K562 (cell line): ENCODE data around the gene NELFE. TPM values are rescaled to one million over a fixed set of nuclear protein-coding genes. Genes with fewer than 3 reads are reported as not detected.

Experiments
- CBX3 ChIP-seq, 2 experiments: IDR thresholded peaks; 1 replicate in 1 of 2; 2 replicates in 1 of 2; pipeline ENCODE4 v1.6.1; 2012; ENCODE audit warnings: inconsistent platforms in 2 of 2, low read length in 2 of 2, borderline replicate concordance in 1 of 2, control low read depth in 1 of 2
- CCAR2 ChIP-seq: fragments of 200-400 bp; formaldehyde crosslinking; IDR thresholded peaks from 2 replicates; pipeline ENCODE4 v1.6.1; 2017; ENCODE audit warnings: mild to moderate bottlenecking, low read depth, low read length
- CHD1 ChIP-seq: fragments of 200-600 bp; sonication (generic); IDR thresholded peaks from one replicate; pipeline ENCODE4 v1.6.1; 2012; ENCODE audit warnings: mild to moderate bottlenecking, moderate library complexity, low read length, inconsistent platforms
- FOXK1 ChIP-seq: sonication (generic); formaldehyde crosslinking; IDR thresholded peaks from 2 replicates; pipeline ENCODE4 v1.8.0; 2022; ENCODE audit warnings: missing genetic modification reagents, mild to moderate bottlenecking, borderline replicate concordance
- MTF1 ChIP-seq: fragments of 250-450 bp; sonication (Bioruptor Pico); IDR thresholded peaks from 2 replicates; pipeline ENCODE4 v1.9.0; 2021; ENCODE audit warnings: moderate library complexity, mild to moderate bottlenecking, inconsistent platforms, borderline replicate concordance
- POU5F1 ChIP-seq: fragments of 150-350 bp; IDR thresholded peaks from 2 replicates; pipeline ENCODE4 v1.6.1; 2014; ENCODE audit warnings: borderline replicate concordance, low read length, low read depth, mild to moderate bottlenecking; ENCODE audit not compliant: partially characterized antibody
- RBFOX2 ChIP-seq: fragments of 200-400 bp; formaldehyde crosslinking; IDR thresholded peaks from 2 replicates; pipeline ENCODE4 v1.6.1; 2017; ENCODE audit warnings: low read depth, mild to moderate bottlenecking, low read length, moderate library complexity
- STAT5A ChIP-seq: IDR thresholded peaks from 2 replicates; pipeline ENCODE4 v1.6.1; 2012; ENCODE audit warnings: low read length, inconsistent platforms, borderline replicate concordance
- TEAD4 ChIP-seq, 2 experiments: sonication (generic) in 1 of 2; formaldehyde crosslinking in 1 of 2; IDR thresholded peaks; 2 replicates each; pipeline versions ENCODE4 v1.6.1 to v1.8.0; 2012 to 2022; ENCODE audit warnings: borderline replicate concordance in 1 of 2, inconsistent platforms in 1 of 2, low read length in 1 of 2, mild to moderate bottlenecking in 1 of 2, missing genetic modification reagents in 1 of 2
- polyA plus RNA-seq, 8 experiments: library from polyadenylated mRNA; depleted of rRNA in 4 of 8; stranded (reverse) in 5 of 8; unstranded in 3 of 8; fragments of >200 nt; fragmentation: Nextera tagmentation in 2 of 8; fragmentation: Illumina TruSeq in 1 of 8; extraction: Ambion mirVana in 2 of 8; extraction: Trizol in 1 of 8; gene quantifications; 2 replicates each; pipeline versions ENCODE4 v1.2.1 to v1.2.3, GENCODE V29; 2011 to 2014; ENCODE audit warnings: inconsistent platforms in 1 of 8, missing spikeins in 1 of 8
- total RNA-seq, 7 experiments: library from RNA; depleted of rRNA in 6 of 7; stranded (reverse); fragments of >200 nt in 6 of 7; fragmentation: Illumina TruSeq in 2 of 7; extraction: Trizol in 2 of 7; gene quantifications; 2 replicates each; pipeline versions ENCODE4 v1.2.1 to v1.2.3, GENCODE V29; 2011 to 2021; ENCODE audit warnings: low replicate concordance in 1 of 7
- TF ChIP-seq, protein P1 (sequence below): fragments of 250-450 bp; sonication (Bioruptor Pico); IDR thresholded peaks from 2 replicates; pipeline ENCODE4 v1.4.0; 2020
- TF ChIP-seq, protein P2 (sequence below): sonication (generic); formaldehyde crosslinking; IDR thresholded peaks from 2 replicates; pipeline ENCODE4 v1.8.0; 2022; ENCODE audit warnings: mild to moderate bottlenecking, missing genetic modification reagents, borderline replicate concordance
- TF ChIP-seq, protein P3 (sequence below): fragments of 250-450 bp; sonication (Bioruptor Pico); IDR thresholded peaks from 2 replicates; pipeline ENCODE4 v1.4.0; 2020; ENCODE audit warnings: borderline replicate concordance
- TF ChIP-seq, protein P4 (sequence below): fragments of 200-800 bp; sonication (Bioruptor generic); IDR thresholded peaks from 2 replicates; pipeline ENCODE4 v1.6.1; 2017; ENCODE audit warnings: missing genetic modification characterization, missing compliant biosample characterization
- TF ChIP-seq, protein P5 (sequence below), 2 experiments: fragments of 450-650 bp; IDR thresholded peaks; 2 replicates each; pipeline ENCODE4 v1.6.1; 2016

Gene NELFE
- total and polyA plus RNA-seq, 9 of the 15 experiments (the other 6 are each of a cell fraction or from before 2014, with no cell fraction given): 15.2 to 157 (median 91.5) TPM

DNA sequence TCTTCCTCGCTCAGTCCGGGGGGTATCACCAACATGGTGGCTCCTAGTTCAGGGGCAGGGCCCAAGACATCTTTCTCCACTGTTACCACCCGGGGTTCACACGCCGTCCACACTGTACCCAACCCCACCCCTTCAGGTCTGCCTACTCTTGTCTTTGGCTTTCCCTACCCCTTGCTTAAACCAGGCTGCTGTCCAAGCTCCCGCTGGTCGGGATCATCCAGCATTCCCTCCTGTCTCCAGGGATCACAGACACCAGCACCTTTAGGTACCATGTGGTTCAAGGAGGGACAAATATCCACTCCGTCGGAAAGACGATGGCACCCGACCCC is 395 bp downstream of the NELFE start (continued):
- TF ChIP-seq, protein P1, sequence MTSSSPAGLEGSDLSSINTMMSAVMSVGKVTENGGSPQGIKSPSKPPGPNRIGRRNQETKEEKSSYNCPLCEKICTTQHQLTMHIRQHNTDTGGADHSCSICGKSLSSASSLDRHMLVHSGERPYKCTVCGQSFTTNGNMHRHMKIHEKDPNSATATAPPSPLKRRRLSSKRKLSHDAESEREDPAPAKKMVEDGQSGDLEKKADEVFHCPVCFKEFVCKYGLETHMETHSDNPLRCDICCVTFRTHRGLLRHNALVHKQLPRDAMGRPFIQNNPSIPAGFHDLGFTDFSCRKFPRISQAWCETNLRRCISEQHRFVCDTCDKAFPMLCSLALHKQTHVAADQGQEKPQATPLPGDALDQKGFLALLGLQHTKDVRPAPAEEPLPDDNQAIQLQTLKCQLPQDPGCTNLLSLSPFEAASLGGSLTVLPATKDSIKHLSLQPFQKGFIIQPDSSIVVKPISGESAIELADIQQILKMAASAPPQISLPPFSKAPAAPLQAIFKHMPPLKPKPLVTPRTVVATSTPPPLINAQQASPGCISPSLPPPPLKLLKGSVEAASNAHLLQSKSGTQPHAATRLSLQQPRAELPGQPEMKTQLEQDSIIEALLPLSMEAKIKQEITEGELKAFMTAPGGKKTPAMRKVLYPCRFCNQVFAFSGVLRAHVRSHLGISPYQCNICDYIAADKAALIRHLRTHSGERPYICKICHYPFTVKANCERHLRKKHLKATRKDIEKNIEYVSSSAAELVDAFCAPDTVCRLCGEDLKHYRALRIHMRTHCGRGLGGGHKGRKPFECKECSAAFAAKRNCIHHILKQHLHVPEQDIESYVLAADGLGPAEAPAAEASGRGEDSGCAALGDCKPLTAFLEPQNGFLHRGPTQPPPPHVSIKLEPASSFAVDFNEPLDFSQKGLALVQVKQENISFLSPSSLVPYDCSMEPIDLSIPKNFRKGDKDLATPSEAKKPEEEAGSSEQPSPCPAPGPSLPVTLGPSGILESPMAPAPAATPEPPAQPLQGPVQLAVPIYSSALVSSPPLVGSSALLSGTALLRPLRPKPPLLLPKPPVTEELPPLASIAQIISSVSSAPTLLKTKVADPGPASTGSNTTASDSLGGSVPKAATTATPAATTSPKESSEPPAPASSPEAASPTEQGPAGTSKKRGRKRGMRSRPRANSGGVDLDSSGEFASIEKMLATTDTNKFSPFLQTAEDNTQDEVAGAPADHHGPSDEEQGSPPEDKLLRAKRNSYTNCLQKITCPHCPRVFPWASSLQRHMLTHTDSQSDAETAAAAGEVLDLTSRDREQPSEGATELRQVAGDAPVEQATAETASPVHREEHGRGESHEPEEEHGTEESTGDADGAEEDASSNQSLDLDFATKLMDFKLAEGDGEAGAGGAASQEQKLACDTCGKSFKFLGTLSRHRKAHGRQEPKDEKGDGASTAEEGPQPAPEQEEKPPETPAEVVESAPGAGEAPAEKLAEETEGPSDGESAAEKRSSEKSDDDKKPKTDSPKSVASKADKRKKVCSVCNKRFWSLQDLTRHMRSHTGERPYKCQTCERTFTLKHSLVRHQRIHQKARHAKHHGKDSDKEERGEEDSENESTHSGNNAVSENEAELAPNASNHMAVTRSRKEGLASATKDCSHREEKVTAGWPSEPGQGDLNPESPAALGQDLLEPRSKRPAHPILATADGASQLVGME: 0 out of 2 replicates have a peak, but pooled peaks have one; percentile 51
- TF ChIP-seq CCAR2 (no peak), MTF1 (CRISPR knock-in tag) (0 out of 2 replicates have a peak, but pooled peaks have one; percentile 69), POU5F1 (no peak), RBFOX2 (no peak), STAT5A (peak; percentile 1; the same call in 1 of the 2 replicates), TEAD4 (IDR thresholded peaks at IDR 0.05; ENCODE audit: low read length) (no peak), TEAD4 (CRISPR knock-in tag; IDR thresholded peaks at IDR 0.05; ENCODE audit: borderline replicate concordance) (peak; percentile 90; the same call in 1 of the 2 replicates), CBX3 (IDR thresholded peaks at IDR 0.05; ENCODE audit: borderline replicate concordance in 1 of 2, low read length in 2 of 2) (no peak), FOXK1 (CRISPR knock-in tag) (peak; percentile 78; the same call in 1 of the 2 replicates), CHD1 (peak; percentile 71)
- TF ChIP-seq, protein P2, sequence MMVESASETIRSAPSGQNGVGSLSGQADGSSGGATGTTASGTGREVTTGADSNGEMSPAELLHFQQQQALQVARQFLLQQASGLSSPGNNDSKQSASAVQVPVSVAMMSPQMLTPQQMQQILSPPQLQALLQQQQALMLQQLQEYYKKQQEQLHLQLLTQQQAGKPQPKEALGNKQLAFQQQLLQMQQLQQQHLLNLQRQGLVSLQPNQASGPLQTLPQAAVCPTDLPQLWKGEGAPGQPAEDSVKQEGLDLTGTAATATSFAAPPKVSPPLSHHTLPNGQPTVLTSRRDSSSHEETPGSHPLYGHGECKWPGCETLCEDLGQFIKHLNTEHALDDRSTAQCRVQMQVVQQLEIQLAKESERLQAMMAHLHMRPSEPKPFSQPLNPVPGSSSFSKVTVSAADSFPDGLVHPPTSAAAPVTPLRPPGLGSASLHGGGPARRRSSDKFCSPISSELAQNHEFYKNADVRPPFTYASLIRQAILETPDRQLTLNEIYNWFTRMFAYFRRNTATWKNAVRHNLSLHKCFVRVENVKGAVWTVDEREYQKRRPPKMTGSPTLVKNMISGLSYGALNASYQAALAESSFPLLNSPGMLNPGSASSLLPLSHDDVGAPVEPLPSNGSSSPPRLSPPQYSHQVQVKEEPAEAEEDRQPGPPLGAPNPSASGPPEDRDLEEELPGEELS (CRISPR knock-in tag): no peak
- TF ChIP-seq, protein P3, sequence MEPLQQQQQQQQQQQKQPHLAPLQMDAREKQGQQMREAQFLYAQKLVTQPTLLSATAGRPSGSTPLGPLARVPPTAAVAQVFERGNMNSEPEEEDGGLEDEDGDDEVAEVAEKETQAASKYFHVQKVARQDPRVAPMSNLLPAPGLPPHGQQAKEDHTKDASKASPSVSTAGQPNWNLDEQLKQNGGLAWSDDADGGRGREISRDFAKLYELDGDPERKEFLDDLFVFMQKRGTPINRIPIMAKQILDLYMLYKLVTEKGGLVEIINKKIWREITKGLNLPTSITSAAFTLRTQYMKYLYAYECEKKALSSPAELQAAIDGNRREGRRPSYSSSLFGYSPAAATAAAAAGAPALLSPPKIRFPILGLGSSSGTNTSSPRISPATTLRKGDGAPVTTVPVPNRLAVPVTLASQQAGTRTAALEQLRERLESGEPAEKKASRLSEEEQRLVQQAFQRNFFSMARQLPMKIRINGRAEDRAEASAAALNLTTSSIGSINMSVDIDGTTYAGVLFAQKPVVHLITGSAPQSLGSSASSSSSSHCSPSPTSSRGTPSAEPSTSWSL (CRISPR knock-in tag): 0 out of 2 replicates have a peak, but pooled peaks have one; percentile 56
- TF ChIP-seq, protein P4, sequence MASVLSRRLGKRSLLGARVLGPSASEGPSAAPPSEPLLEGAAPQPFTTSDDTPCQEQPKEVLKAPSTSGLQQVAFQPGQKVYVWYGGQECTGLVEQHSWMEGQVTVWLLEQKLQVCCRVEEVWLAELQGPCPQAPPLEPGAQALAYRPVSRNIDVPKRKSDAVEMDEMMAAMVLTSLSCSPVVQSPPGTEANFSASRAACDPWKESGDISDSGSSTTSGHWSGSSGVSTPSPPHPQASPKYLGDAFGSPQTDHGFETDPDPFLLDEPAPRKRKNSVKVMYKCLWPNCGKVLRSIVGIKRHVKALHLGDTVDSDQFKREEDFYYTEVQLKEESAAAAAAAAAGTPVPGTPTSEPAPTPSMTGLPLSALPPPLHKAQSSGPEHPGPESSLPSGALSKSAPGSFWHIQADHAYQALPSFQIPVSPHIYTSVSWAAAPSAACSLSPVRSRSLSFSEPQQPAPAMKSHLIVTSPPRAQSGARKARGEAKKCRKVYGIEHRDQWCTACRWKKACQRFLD (CRISPR knock-in tag): no peak
- TF ChIP-seq, protein P5, sequence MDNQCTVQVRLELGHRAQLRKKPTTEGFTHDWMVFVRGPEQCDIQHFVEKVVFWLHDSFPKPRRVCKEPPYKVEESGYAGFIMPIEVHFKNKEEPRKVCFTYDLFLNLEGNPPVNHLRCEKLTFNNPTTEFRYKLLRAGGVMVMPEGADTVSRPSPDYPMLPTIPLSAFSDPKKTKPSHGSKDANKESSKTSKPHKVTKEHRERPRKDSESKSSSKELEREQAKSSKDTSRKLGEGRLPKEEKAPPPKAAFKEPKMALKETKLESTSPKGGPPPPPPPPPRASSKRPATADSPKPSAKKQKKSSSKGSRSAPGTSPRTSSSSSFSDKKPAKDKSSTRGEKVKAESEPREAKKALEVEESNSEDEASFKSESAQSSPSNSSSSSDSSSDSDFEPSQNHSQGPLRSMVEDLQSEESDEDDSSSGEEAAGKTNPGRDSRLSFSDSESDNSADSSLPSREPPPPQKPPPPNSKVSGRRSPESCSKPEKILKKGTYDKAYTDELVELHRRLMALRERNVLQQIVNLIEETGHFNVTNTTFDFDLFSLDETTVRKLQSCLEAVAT (IDR thresholded peaks at IDR 0.05): 0 out of 4 replicates have a peak, but pooled peaks of 1 of the 2 experiments have one; percentile 19
